HG03280 (cell line): Measurements from ENCODE around the gene COL18A1.
"Not testable (repeated sequence)": the region's sequence is repeated elsewhere in the genome, so short reads cannot be mapped to it uniquely, and the experiment has no call there.

Experiments
- ATAC-seq: cut with Tn5 transposase; IDR thresholded peaks from one replicate; pipeline ENCODE4 v1.9.1; 2021; ENCODE audit warnings: mild to moderate bottlenecking, moderate library complexity; ENCODE audit not compliant: unreplicated experiment

Gene COL18A1

DNA sequence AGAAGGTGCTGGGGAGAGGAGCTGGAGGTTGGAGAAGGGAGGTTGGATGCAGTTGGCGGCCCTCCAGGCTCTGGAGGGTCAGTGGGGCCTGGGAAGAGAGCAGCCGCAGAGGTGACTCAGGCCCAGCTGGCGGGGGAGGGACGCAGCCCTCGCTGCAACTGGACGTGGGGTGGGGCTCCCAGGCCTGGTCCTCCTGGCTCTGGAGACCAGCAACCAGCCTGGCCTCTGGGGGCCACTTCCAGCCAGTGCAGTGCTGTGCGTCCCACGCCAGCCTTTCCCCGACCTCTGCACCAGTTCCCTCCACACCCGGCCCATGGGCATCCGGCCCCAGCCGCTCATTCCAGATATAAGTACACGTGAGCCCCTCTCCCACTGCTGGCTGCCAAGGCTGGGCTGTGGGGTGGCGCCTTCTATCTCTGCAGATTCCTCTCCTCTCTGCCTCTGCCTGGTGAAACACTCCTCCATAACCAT lies 38.0 kb upstream of the COL18A1 start:
- no peak for ATAC-seq

DNA sequence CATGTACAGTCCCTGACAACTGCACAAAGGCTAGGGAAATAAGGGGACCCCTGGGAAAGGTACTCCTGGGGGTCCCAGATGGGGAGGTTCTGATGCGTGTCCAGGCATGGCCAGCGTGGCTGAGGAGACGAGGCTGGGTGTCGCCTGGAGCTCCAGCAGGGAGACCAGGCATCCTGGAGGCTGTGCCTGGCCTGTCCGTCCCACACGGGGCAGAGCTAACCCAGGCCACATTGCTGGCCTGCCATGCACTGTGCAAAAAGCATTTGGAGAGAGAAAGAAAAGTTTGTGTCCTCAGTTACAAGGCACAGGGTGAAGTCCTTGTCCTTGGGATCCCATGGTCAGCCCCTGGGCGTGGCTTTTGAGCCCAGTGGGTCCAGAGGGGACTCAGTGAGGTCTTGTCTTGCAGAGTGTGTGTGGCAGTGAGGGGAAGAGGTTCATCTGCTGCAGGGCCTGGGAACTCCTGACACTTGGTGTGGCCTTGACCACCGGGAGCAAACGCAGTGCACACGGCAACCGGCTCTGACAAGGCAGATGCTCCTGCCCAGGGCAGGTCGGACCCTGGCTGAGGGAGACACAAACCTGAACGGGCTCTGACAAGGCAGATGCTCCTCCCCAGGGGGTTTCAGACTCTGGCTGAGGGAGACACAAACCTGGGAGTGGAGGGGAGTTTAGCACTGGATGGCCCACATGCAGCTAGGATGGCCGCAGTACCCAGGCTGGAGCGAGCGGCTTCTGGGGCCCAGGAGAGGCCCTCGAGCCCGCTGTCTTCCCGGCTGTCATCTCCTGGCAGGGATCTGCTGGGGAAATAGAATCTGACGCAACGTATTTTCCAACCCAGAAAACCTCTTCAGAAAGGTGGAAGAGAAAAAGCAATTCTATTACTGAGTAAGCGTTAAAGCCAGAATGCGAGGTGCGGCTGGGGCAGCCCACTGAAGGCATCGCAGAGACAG lies 37.3 kb upstream of the COL18A1 start:
- no peak for ATAC-seq

DNA sequence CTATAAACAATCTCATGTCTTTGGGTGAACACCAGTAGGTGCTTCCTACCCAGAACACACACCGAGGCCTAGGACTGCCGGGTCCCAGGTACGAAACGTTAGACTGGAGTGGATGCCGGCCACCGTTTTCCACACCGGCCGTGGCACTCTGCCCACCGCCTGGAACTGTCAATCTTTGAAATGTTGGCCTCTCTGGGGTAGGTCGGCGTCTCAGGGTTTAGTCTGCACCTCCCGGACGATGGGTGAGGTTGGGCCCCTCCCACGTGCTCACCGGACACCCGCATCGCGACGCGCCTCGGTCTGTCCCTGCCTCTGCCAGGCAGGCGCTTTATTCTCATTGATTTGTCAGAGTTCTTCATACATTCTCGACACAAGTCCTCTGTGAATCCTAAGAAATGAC lies 35.9 kb upstream of the COL18A1 start:
- not testable (repeated sequence) for ATAC-seq

DNA sequence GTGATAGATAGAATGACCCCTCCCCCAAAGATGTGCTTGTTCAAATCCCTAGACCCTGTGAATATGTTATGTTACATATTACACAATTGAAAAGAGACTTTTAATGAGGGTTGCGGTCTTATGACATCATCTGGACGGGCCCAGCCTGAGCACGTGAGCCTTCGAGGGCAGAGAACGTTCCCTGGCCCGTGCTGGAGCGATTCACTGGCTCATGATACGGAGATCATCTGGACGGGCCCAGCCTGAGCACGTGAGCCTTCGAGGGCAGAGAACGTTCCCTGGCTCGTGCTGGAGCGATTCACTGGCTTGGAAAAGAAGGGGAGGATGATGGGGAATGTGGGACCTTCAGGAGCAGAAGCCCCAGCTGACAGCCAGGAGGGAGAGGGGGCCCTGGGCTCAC lies 34.4 kb upstream of the COL18A1 start:
- no peak for ATAC-seq

DNA sequence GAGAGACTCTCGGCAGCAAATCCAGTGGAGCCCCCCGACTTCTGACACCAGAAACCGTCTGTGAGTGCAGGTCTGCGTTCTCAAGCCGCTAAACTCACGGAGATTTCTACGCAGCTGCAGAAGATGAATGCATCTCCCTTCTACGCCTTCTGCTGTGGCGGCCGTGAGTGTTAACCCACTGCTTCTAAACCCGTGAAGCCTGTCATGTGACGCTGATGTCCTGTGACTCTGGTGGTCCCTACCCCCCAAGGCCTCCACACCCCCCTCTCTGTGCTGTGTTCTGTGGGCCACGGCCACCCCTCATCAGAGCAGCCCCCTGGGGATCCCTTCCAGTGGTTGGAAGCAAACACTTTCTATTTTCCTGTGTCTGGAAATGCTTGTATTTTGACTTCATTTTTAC lies 33.9 kb upstream of the COL18A1 start:
- ATAC-seq, result no peak

DNA sequence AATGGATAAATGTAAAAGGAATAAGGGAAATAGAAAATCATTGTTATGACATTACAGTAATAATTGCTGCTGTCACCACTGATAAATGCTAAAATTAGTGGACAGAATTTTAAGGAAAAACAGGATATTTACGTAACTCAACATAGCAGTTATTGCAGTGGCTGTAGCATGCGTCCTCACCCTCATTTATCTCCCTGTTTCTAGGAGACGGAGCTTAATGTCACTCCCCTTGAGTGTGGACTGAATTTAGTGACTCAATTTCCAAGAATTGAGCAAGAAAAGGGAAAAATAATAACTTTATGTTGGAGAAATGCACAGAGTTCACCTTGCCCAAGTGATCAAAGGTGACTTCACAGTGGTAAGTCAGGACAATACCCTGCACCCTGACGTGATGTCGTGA lies 33.3 kb upstream of the COL18A1 start:
- ATAC-seq, result no peak

DNA sequence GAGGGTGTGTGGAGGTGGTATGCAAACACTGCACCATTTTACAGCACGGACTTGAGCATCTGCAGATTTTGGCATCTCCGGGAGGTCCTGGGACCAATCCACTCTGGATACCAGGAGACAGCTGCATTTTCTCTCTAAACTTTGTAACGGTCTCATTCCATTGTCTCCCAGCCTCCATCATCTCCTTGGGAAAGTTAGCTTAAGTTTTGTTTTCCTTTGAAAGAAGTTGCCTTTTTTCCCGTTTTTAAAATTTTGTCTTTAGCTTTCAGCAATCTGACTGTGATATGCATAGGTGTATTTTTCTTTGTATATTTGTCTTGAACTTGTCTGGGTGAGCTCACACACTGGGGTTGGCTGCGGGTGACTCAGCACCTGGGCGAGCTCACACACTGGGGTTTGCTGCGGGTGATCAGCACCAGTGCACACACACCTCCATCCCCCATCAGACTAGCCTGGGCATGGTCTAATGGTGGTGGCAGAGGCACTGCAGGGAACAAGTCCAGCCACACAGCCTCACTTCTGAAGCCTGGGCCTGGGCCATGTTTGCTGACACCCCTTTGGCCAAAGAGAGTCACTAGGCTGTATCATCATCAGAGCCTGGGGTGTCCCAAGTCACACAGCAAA lies 32.1 kb upstream of the COL18A1 start:
- ATAC-seq, result no peak

DNA sequence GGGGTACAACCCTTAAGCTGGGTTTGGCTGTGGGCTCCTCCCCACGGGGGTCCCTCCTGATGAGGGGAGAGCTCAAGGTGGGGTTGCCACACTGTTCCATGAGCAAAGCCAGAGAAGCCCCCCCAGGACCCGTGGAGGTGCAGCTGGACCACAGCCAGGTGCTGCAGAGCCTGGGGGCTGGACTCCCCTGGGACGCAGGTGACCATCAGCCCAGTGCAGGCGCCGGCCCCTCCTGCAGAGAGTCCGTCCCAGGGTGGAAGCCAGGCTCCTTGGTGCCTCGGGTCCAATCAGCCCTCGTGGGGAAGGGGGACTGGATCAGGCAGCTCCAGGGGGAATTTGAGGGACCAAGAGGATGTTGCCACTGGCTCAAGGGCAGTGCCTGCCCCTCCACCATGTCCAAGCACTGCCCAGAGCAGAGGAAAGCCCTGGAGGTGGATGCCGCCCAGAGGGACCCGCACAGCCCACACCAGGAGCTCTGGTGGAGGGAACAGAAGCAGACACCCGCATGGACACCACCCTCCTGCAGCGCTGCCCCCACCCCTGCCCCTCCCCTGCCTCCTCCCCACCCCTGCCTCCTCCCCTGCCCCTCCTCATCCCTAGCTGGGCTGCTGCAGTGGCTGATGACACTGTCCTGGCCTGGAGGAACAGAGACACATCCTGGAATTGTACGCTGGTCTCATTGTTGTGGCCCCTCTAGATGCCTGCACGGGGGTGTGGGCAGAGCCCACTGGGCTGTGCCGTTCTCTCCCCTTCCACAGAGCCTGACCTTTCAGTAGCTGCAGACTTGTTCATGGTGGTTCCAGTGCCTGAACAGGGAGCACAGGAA lies 30.8 kb upstream of the COL18A1 start:
- ATAC-seq, result no peak

DNA sequence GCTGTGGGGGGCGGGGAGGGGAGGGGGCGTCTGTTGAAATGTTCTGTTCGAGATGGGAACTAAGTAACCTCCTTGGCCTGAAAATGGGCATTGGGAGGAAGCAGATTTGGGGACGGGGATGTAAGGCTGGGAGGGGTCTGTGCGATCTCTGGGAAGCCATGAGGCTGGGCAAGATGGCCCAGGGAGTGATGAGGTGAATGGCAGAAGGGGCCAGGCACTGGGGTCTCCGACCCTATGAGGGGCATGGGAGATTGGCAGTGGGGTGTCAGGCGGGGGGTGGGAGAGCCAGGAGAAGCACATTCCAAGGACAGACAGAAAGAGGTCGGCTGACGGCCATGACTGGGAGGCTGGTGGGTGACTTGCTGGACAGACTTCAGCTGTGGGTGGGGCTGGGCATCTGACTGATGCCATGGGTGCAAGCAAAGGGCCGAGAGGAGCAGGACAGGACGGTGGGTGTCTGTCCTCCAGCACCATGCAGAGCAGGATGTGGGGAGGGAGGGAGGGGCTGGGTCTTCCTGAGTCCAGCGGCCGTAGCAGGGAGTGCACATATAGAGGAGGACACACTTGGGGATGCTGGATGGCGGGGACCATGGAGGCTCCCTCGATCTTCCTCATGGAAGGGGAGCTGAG lies 30.0 kb upstream of the COL18A1 start:
- no peak for ATAC-seq

DNA sequence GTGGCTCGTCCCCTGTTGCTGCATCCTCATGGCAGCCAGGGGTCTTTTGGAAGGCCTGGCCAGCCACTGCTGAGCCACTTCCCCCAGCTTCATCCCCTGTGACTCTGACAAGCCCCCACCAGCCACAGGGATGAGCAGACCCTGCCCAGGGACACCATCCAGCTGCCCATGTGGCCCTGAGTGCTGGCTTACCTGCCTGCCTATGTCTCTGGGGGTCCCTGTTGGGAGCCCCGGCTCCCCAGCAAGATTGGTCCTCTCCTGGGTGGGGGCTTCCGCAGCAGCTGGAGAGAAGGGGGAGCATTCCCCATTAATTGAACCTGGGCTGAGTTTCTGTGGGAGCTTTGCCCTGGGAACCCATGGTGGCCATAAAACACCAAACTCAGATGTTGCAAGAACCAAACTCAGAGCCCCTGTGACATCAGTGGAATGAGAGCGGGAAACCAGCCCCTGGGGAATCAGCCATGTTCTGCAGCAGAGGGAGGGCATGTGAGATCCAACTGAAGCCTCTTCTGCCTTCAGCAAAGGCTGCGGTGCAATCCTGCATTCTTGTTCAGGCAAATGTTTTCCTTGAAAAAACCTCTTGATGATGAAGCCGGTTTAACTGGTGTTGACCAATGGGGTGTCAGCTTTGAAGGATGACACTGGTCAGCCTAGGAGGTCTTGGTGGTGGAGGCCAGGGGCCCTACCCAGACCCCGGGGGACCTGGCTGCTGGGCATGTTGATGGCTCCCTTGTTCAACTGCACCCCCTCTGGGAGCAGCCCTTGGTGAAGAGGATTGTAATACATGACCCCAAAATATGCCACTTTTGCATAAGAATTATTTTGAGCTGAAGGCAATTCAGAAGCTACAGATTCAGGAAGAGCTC lies 28.3 kb upstream of the COL18A1 start:
- ATAC-seq, result no peak

DNA sequence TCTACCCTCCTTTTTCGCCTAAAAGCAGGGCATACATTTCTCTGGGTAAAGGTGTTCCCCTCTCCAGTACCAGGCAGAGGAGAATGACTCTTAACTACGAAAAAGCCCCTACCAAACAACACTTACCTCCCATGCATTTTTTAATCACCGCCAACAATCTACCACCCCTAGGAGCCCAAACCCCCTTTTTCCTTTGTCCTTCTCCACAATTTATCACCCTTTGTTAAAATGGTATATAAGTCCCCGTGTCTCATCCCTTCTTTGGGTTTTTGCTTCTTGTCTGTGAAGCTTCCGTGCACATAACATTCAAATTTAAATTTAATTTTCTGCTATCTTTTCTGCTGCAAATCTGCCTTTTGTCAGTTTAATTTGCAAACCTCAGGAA lies 27.6 kb upstream of the COL18A1 start:
- ATAC-seq, result no peak

DNA sequence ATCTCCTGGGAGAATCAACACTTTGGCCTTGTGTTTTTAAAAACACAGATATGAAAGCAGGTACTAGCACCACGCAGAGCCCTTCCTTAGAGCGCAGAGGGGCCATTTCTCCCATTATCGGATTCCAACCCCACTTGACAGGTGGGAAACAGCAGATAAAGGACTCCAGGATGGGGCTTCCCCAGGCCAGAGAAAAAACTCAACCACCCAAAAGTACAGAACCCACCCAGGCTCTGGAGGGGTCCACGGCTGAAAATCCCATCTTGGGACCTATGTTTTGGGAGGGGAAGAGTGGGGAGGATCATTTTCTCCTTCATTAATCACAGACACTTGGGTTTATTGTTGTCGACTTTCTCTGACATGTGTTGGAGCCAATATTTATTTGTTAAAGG lies 27.1 kb upstream of the COL18A1 start:
- no peak for ATAC-seq

DNA sequence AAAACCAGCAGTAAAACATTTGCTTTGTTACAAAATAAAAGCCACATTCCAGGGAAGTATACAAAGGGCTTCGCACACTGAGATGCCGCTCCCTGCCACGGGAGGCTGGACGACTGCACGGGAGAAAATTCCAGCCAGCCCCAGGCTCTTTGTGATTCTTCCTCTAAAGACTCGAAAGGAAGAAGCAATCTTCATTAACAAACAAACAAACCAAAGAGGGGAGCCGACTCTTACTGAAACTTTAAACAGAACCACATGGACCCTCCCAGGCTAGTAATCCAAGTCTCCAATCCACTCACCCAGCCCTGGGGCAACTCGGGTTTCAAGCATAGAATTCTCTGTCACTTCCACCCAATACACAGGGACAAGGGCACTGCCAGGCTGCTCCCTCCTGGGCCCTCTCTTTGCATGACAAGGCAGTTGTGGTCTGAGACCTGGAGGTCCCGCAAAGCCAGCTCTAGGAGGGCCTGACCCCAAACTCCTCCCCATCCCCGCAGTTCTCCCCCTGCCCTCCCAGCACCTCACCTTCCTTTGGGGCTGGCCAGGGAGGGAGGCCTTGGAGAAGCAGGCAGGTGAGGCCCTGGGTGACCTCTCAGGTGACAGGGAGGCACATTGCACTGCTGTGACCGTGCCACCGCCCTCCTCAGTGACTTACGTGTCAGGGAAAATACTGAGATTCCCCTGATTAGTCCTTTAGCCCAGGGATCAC lies 26.6 kb upstream of the COL18A1 start:
- no peak for ATAC-seq

DNA sequence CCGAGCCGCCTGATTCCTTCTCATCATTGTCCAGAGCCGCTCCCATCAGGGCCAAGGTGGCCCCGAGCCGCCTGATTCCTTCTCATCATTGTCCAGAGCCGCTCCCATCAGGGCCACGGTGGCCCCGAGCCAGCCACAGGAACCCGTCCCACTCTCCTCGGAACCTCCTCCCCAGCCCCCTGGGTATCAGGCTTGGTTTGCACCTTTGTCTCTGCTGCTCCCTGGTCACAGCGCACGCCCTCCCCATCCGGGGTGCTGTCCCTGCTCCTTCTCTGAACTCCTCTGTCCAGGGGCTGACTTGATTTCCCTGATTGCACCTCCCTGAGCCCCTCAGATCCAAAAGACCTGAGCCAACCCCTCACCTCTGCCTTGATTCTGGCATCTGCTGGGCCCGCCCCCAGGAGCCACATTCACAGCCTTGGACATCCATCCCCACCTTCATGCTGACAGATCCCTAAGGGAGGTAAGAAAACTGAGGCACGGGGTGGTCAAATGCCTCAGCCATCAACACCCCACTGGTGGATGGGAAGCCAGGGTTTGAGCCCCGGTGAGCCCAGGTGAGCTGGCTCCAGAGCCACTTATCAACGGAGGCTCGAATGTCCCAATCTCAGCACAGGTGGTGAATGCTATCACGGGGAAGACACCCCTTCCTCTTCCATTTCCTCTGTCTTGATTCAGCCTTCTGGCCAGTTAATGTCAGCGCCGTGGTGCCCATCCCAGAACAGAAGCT lies 25.6 kb upstream of the COL18A1 start:
- ATAC-seq, result no peak

DNA sequence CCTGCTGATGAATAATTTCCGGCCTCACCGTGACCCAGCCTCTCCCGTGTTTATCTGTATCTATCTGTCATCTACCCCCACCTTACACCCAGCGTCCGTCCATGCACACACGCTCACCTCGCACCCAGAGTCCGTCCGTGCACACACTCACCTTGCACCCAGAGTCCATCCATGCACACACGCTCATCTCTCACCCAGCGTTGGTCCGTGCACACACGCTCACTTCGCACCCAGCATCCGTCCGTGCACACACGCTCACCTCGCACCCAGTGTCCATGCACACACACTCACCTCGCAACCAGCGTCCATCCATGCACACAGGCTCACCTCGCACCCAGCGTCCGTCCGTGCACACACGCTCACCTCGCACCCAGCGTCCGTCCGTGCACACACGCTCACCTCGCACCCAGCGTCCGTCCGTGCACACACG lies 25.0 kb upstream of the COL18A1 start:
- no peak for ATAC-seq

DNA sequence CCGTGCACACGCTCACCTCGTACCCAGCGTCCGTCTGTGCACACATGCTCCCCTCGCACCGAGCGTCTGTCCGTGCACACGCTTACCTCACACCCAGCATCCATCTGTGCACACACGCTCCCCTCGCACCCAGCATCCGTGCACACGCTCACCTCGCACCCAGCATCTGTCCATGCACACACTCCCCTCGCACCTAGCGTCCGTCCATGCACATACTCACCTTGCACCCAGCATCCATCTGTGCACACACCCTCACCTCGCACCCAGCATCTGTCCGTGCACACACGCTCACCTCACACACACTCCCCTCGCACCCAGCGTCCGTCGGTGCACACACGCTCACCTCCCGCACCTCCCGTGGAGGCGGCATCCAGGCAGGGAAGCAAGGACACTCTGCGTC lies 24.4 kb upstream of the COL18A1 start:
- ATAC-seq, result no peak

DNA sequence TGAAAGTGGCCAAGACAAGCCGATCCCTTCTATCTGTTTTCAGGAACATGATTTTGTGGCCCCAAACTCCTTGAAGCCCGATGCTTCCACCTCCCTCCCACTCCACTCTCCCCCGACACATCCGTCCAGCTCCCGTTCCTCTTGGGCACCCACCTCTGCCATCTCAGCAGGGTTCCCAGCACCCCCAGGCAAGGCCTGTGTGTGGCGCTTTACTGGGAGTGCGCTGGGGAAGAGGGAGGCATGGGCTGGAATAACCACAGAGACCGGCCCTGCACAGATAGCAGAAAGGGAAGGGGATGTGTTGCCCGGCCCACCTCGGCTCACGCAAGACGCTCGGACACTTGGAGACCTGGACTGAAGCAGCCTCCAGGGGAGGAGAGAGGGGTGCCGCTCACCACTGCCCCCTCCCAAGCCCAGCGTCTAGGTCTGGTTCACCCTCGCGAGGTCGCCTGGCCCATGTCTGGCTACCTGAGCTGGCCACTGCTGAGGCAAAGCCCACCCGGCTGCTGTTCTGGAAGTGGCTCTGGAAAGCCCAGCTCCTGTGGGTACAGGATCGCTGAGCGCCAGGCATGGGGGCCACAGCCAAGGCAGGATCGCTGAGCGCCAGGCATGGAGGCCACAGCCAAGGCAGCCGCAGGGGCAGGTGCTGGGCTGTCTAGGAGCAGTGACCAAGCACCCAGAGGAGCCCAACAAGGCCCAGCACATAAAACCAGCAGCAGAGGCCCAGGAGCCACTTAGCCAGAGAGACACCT lies 23.8 kb upstream of the COL18A1 start:
- ATAC-seq, result no peak
